HEK293T (cell line): ENCODE results near the gene SYNE1.
"Not testable (repeated sequence)": the region's sequence is repeated elsewhere in the genome, so short reads cannot be mapped to it uniquely, and the experiment has no call there.

Source experiments
- CTCF ChIA-PET: fragments of 350-600 bp; formaldehyde crosslinking; extraction: SDS; loops from one replicate; lab custom pipeline; 2021; ENCODE audit warnings: antibody characterized with exemption, inconsistent platforms; lab: Yijun Ruan, JAX
- POLR2A ChIA-PET: fragments of 350-600 bp; formaldehyde crosslinking; extraction: SDS; loops from one replicate; lab custom pipeline; 2020; ENCODE audit warnings: antibody characterized with exemption, inconsistent platforms; lab: Yijun Ruan, JAX
- DNase-seq: peaks from one replicate; pipeline ENCODE4 v3.0.0; 2012; ENCODE audit warnings: mixed read lengths; ENCODE audit errors: extremely low spot score
- ARNT ChIP-seq: fragments of 450-650 bp; IDR thresholded peaks from 2 replicates; pipeline ENCODE4 v1.6.1; 2017; ENCODE audit warnings: mild to moderate bottlenecking
- BHLHE40 ChIP-seq: fragments of 450-650 bp; IDR thresholded peaks from 2 replicates; pipeline ENCODE4 v1.6.1; 2016; ENCODE audit warnings: mild to moderate bottlenecking, moderate library complexity, borderline replicate concordance
- CTBP1 ChIP-seq: fragments of 450-650 bp; IDR thresholded peaks from 2 replicates; pipeline ENCODE4 v1.6.1; 2016; ENCODE audit warnings: borderline replicate concordance
- ELF4 ChIP-seq: fragments of 450-650 bp; IDR thresholded peaks from 2 replicates; pipeline ENCODE4 v1.6.1; 2017; ENCODE audit warnings: antibody characterized with exemption
- FOXA1 ChIP-seq: fragments of 450-650 bp; IDR thresholded peaks from 2 replicates; pipeline ENCODE4 v1.6.1; 2016; ENCODE audit warnings: mild to moderate bottlenecking
- FOXK2 ChIP-seq: fragments of 450-650 bp; IDR thresholded peaks from 2 replicates; pipeline ENCODE4 v1.6.1; 2016; ENCODE audit warnings: mild to moderate bottlenecking
- FOXM1 ChIP-seq: fragments of 450-650 bp; IDR thresholded peaks from 2 replicates; pipeline ENCODE4 v1.6.1; 2017; ENCODE audit warnings: mild to moderate bottlenecking, borderline replicate concordance
- HDGF ChIP-seq: fragments of 450-650 bp; IDR thresholded peaks from 2 replicates; pipeline ENCODE4 v1.6.1; 2017; ENCODE audit warnings: antibody characterized with exemption, borderline replicate concordance
- L3MBTL2 ChIP-seq: fragments of 450-650 bp; conservative IDR thresholded peaks from 2 replicates; pipeline ENCODE4 v1.6.1; 2016; ENCODE audit warnings: mild to moderate bottlenecking
- LEF1 ChIP-seq: fragments of 450-650 bp; IDR thresholded peaks from 2 replicates; pipeline ENCODE4 v1.6.1; 2017; ENCODE audit warnings: mild to moderate bottlenecking, borderline replicate concordance
- NFRKB ChIP-seq: fragments of 450-650 bp; IDR thresholded peaks from 2 replicates; pipeline ENCODE4 v1.6.1; 2016; ENCODE audit warnings: mild to moderate bottlenecking, moderate library complexity
- SP1 ChIP-seq: fragments of 450-650 bp; IDR thresholded peaks from 2 replicates; pipeline ENCODE4 v1.6.1; 2017
- SUZ12 ChIP-seq: fragments of 450-650 bp; IDR thresholded peaks from 2 replicates; pipeline ENCODE4 v1.6.1; 2016; ENCODE audit warnings: mild to moderate bottlenecking
- TARDBP ChIP-seq: fragments of 450-650 bp; IDR thresholded peaks from 2 replicates; pipeline ENCODE4 v1.6.1; 2016
- ZNF384 ChIP-seq: fragments of 450-650 bp; IDR thresholded peaks from 2 replicates; pipeline ENCODE4 v1.6.1; 2016
- TF ChIP-seq, protein P1 (sequence below): fragments of 450-650 bp; IDR thresholded peaks from 2 replicates; pipeline ENCODE4 v1.6.1; 2016

SYNE1 gene

DNA sequence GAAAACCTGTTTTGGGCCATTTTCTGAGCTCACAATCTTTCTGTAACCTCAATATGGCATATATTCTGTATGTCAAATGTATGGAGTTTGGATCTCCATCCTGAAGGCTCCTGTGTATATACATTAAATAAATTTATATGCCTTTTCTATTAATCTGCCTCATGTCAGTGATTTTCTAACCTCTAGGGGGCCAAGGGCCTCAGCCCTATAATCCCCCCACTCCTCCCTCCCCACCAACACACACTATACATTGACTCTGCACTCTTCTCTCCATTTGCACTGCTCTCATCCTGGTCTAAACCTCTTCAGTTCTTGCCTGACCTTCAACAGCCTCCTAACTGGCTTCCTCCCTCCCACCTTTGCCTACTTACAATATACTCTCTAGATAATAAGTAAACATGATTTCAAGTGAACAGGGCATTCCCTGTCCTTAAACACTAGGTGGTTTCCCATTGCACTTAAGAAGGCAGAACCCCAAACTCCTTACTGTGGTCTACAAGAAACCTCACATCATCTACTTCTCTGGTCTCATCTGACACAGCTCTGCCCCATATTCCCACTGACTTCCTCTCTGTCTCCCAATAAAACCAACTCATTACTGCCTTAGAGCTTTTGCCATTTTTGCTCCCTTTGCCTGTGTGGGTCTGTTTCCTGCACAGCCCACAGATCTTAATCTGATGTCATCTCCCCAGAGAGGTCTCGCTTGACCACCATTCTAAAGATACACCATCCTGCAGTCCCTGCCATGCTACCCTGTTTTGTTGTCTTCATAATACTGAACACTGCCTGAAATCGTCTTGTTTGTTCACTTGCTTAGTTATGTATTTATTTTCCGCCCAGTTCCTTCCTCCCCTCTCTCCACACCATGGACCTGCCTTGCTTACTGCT lies 213.7 kb downstream of the SYNE1 start:
- CTCF ChIA-PET: no interaction called here
- no peak for TF ChIP-seq ZNF384
- no peak for TF ChIP-seq LEF1
- TF ChIP-seq HDGF: no peak
- no peak for TF ChIP-seq L3MBTL2
- no peak for TF ChIP-seq ELF4
- no peak for TF ChIP-seq CTBP1
- no peak for TF ChIP-seq FOXK2
- TF ChIP-seq FOXM1: no peak
- TF ChIP-seq ARNT: no peak
- TF ChIP-seq FOXA1: no peak
- TF ChIP-seq TARDBP: no peak
- TF ChIP-seq SP1: no peak
- no peak for TF ChIP-seq NFRKB
- TF ChIP-seq, protein P1, sequence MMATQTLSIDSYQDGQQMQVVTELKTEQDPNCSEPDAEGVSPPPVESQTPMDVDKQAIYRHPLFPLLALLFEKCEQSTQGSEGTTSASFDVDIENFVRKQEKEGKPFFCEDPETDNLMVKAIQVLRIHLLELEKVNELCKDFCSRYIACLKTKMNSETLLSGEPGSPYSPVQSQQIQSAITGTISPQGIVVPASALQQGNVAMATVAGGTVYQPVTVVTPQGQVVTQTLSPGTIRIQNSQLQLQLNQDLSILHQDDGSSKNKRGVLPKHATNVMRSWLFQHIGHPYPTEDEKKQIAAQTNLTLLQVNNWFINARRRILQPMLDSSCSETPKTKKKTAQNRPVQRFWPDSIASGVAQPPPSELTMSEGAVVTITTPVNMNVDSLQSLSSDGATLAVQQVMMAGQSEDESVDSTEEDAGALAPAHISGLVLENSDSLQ: no peak
- TF ChIP-seq SUZ12: no peak
- no peak for TF ChIP-seq BHLHE40
- POLR2A ChIA-PET: no interaction called here
- no peak for DNase-seq

DNA sequence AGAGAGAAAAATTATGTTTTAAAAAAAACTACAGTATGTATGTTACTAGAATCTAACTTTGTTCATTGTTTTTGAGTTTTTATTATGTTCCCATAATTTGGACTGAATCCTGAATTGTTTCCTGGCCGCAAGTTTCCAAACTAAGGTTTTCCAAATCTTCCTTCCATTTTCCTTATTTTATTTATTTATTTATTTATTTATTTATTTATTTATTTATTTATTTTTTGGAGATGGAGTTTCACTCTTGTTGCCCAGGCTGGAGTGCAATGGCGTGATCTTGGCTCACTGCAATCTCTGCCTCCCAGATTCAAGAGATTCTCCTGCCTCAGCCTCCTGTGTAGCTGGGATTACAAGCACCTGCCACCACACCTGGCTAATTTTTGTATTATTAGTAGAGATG lies 215.7 kb downstream of the SYNE1 start:
- CTCF ChIA-PET, DNase-seq, POLR2A ChIA-PET: not testable (repeated sequence)

DNA sequence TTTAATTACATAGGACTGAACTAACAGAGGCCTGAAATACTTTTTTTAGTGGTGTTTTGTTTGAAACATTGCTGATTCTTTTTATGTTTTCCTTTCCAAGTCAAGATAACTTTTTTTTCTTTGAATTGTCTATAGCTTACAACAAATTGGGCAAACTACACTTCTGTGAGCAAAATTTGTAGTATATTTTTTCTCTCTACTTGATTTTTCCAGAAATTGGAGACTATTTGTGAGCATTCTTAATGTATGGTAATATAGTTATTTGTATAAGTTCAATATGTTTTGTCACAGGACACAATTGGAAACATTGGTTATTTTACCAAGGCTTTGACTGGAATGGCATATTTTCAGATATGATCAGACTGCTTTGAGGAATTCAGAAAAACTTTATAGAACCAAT lies 216.5 kb downstream of the SYNE1 start:
- POLR2A ChIA-PET: no interaction called here
- TF ChIP-seq L3MBTL2 (no peak), ARNT (no peak), BHLHE40 (no peak), FOXM1 (no peak), SUZ12 (no peak), FOXK2 (no peak), CTBP1 (no peak), SP1 (no peak), HDGF (no peak), ELF4 (no peak), FOXA1 (no peak)
- TF ChIP-seq, protein P1: no peak
- no peak for DNase-seq
- CTCF ChIA-PET: no interaction called here

DNA sequence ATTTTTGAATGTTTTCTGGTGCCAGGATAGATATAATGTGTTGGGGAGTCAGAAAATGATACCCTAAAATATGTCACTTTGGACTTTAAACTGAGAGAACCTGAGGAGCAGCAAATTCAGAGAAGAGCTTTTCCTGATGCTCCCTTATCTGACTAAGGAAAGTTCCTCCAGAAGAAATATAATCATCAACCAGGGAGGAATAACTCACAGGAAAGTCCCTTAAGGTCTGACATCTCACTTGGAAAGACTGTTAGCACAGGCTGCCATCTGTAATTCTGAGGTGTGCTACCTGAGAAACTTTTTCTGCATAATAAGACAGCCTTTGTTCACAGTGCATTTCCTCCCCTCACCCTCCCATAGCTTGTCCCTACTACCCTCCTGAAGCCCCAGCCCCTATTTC lies 218.6 kb downstream of the SYNE1 start:
- CTCF ChIA-PET: no interaction called here
- TF ChIP-seq NFRKB (no peak), ELF4 (no peak), CTBP1 (no peak), FOXM1 (no peak), SP1 (no peak), ARNT (no peak), LEF1 (no peak), TARDBP (no peak), BHLHE40 (no peak), FOXA1 (no peak), ZNF384 (no peak), FOXK2 (no peak), SUZ12 (no peak)
- TF ChIP-seq, protein P1: no peak
- DNase-seq: no peak
- POLR2A ChIA-PET: no interaction called here

DNA sequence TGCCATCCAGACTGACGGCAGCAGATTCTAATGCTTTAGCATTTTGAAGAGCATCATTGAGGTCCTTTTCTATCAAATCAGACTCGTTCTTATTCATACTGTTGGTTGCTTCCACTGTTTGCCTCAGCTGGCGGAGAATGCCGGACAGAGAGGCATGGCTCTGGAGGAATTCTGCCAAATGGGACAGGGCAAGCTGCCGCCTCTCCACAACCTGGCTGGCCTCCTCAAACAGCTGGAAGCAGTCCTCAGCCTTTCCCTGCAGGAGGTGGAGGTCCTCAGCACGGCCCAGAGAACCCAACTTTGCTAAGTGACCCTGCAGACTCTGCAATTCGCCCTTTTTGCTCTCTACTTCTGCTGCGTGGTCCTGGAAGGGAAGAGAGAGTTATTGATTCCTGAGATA lies 220.5 kb downstream of the SYNE1 start:
- no peak for DNase-seq
- ChIA-PET POLR2A (no interaction called here), CTCF (interaction anchor here (0.6 kb wide), 1 partner anchor 991 kb away, joined by 3 read pairs; no protein-coding TSS in a partner anchor)
- TF ChIP-seq CTBP1 (no peak), FOXM1 (no peak), L3MBTL2 (no peak), BHLHE40 (no peak), ARNT (no peak), TARDBP (no peak), SUZ12 (no peak), ZNF384 (no peak)
- TF ChIP-seq, protein P1: no peak
